K562 (cell line): ENCODE data around the gene TNFSF18. TPM values are rescaled to one million over a fixed set of nuclear protein-coding genes. Genes with fewer than 3 reads are reported as not detected.

Experiments
- ATAC-seq: fragments of 200-7000 bp; cut with Tn5 transposase; 3 replicates; pipeline ENCODE4 v1.9.1; 2020; ENCODE audit warnings: moderate library complexity
- BruUV-seq: library from RNA; stranded (reverse); fragments of 400-500 nt; replicated peaks from 2 replicates; lab custom pipeline; 2021; lab: Mats Ljungman, UMichigan
- CTCF ChIA-PET: fragments of 300-600 bp; formaldehyde crosslinking; extraction: SDS; loops from one replicate; lab custom pipeline; 2021; ENCODE audit warnings: low intra/inter-chr PET ratio; lab: Yijun Ruan, JAX
- POLR2A ChIA-PET: fragments of 300-600, 350-650 bp; sonication (Branson Sonifier 250); formaldehyde crosslinking; extraction: SDS; loops from one replicate; lab custom pipeline; 2021; ENCODE audit warnings: antibody characterized with exemption, inconsistent platforms; lab: Yijun Ruan, JAX
- DNase-seq, 4 experiments: peaks; one replicate each; pipeline versions ENCODE4 v3.0.0 to v3.0.0-alpha.2; 2011 to 2018; ENCODE audit warnings: low spot score in 3 of 4, mixed read lengths in 3 of 4; ENCODE audit errors: extremely low read depth in 1 of 4
- FAIRE-seq: peaks from 2 replicates; lab custom pipeline; 2011; peaks lifted over from hg19 to GRCh38; lab: Jason Lieb, UNC
- H2AFZ ChIP-seq: 2 replicates; pipeline ENCODE4 v1.6.0; 2011; ENCODE audit warnings: low read depth, low read length, control low read depth, inconsistent platforms
- H3K27ac ChIP-seq: fragments of 200-600 bp; 3 replicates; pipeline ENCODE4 v1.8.0; 2011; ENCODE audit warnings: low read depth, mild to moderate bottlenecking, control low read depth, inconsistent platforms, low read length, moderate library complexity, mixed read lengths; ENCODE audit errors: extremely low read depth
- H3K27me3 ChIP-seq, 2 experiments: fragments of 300-600 bp in 1 of 2; 2 replicates in 1 of 2; 3 replicates in 1 of 2; pipeline versions ENCODE4 v1.6.0 to v1.8.0; 2011; ENCODE audit warnings: inconsistent platforms in 2 of 2, low read length in 2 of 2, mild to moderate bottlenecking in 1 of 2, mixed read lengths in 1 of 2, moderate library complexity in 1 of 2; ENCODE audit not compliant: control insufficient read depth in 2 of 2, insufficient read depth in 2 of 2
- H3K36me3 ChIP-seq: fragments of 300-600 bp; 3 replicates; pipeline ENCODE4 v1.8.0; 2011; ENCODE audit warnings: mild to moderate bottlenecking, low read length, inconsistent platforms; ENCODE audit not compliant: control insufficient read depth, insufficient read depth
- H3K4me1 ChIP-seq, 2 experiments: fragments of 200-600 bp in 1 of 2; replicated peaks in 1 of 2; 2 replicates in 1 of 2; 3 replicates in 1 of 2; pipeline versions ENCODE4 v1.5.1 to v1.8.0; 2011; ENCODE audit warnings: inconsistent platforms in 2 of 2, low read length in 2 of 2, mild to moderate bottlenecking in 1 of 2, mixed read lengths in 1 of 2, moderate library complexity in 1 of 2; ENCODE audit not compliant: control insufficient read depth in 2 of 2, insufficient read depth in 2 of 2
- H3K4me2 ChIP-seq: 2 replicates; pipeline ENCODE4 v1.6.1; 2011; ENCODE audit warnings: low read length, control low read depth, inconsistent platforms, mixed read lengths; ENCODE audit not compliant: insufficient read depth
- H3K4me3 ChIP-seq: fragments of 200-600 bp; sonication (generic), shearing (Covaris generic); 2 replicates; pipeline ENCODE4 v1.5.1; 2016; ENCODE audit warnings: control low read depth, inconsistent platforms
- H3K79me2 ChIP-seq: fragments of 200-600 bp; 3 replicates; pipeline ENCODE4 v1.8.0; 2011; ENCODE audit warnings: low read length, inconsistent platforms; ENCODE audit not compliant: control insufficient read depth, insufficient read depth
- H3K9ac ChIP-seq, 2 experiments: 2 replicates each; pipeline versions ENCODE4 v1.6.0 to v1.6.1; 2011; ENCODE audit warnings: low read depth in 2 of 2, low read length in 2 of 2, control low read depth in 1 of 2, inconsistent platforms in 1 of 2, mild to moderate bottlenecking in 1 of 2, mixed read lengths in 1 of 2; ENCODE audit not compliant: insufficient read depth in 1 of 2
- H3K9me1 ChIP-seq: one replicate; pipeline ENCODE4 v1.6.0; 2011; ENCODE audit warnings: inconsistent platforms, mild to moderate bottlenecking, low read length, moderate library complexity; ENCODE audit not compliant: control insufficient read depth, insufficient read depth
- H3K9me3 ChIP-seq: replicated peaks from 2 replicates; pipeline ENCODE4 v1.5.1; 2011; ENCODE audit warnings: low read depth, low read length, inconsistent platforms; ENCODE audit not compliant: control insufficient read depth, insufficient read depth
- H4K20me1 ChIP-seq: replicated peaks from 2 replicates; pipeline ENCODE4 v1.6.1; 2011; ENCODE audit warnings: low read length, inconsistent platforms, mixed read lengths; ENCODE audit not compliant: control insufficient read depth, insufficient read depth
- FOSL1 ChIP-seq: fragments of 200-800 bp; sonication (Bioruptor generic); conservative IDR thresholded peaks from 2 replicates; pipeline ENCODE4 v1.6.1; 2016; ENCODE audit warnings: missing genetic modification characterization, missing compliant biosample characterization
- REST ChIP-seq, 2 experiments: fragments of 450-650 bp; formaldehyde crosslinking in 1 of 2; IDR thresholded peaks; 2 replicates each; pipeline versions ENCODE4 v1.4.0 to v1.6.1; 2014 to 2020; ENCODE audit warnings: mild to moderate bottlenecking in 2 of 2, borderline replicate concordance in 1 of 2, low read depth in 1 of 2
- WGBS: fragments of 100-300 bp; shearing (Covaris generic); methylation state at CpG from one replicate; pipeline ENCODE4 v1.1.6; 2016; ENCODE audit warnings: low coverage, mixed read lengths; ENCODE audit not compliant: insufficient coverage; ENCODE audit errors: missing lambda C conversion rate; 5-methylcytosine and 5-hydroxymethylcytosine counted together
- in situ Hi-C: fragments of 300-500 bp; cut with MboI; formaldehyde crosslinking; loops from 4 replicates; pipeline ENCODE4 v1.15.0; 2018; ENCODE audit warnings: inconsistent platforms, mixed read lengths
- intact Hi-C: fragments of 100-400 bp; cut with micrococcal nuclease; formaldehyde crosslinking; loops from 2 replicates; pipeline ENCODE4 v1.14.2; 2022
- polyA plus RNA-seq, 8 experiments: library from polyadenylated mRNA; depleted of rRNA in 4 of 8; stranded (reverse) in 5 of 8; unstranded in 3 of 8; fragments of >200 nt; fragmentation: Nextera tagmentation in 2 of 8; fragmentation: Illumina TruSeq in 1 of 8; extraction: Ambion mirVana in 2 of 8; extraction: Trizol in 1 of 8; gene quantifications; 2 replicates each; pipeline versions ENCODE4 v1.2.1 to v1.2.3, GENCODE V29; 2011 to 2014; ENCODE audit warnings: inconsistent platforms in 1 of 8, missing spikeins in 1 of 8
- total RNA-seq, 7 experiments: library from RNA; depleted of rRNA in 6 of 7; stranded (reverse); fragments of >200 nt in 6 of 7; fragmentation: Illumina TruSeq in 2 of 7; extraction: Trizol in 2 of 7; gene quantifications; 2 replicates each; pipeline versions ENCODE4 v1.2.1 to v1.2.3, GENCODE V29; 2011 to 2021; ENCODE audit warnings: low replicate concordance in 1 of 7

TNFSF18 gene
- total and polyA plus RNA-seq, 9 of the 15 experiments (the other 6 are each of a cell fraction or from before 2014, with no cell fraction given): not detected

- Histone ChIP-seq H3K36me3 (no peaks in the 10 kb centered on the region), H3K27ac (no peak overlapping the region), H3K27me3 (no peaks in the 10 kb centered on the region), H3K9me1 (no peaks in the 10 kb centered on the region), H3K79me2 (no peaks in the 10 kb centered on the region), H3K9me3 (no peaks in the 10 kb centered on the region), H3K9ac (no peak overlapping the region), H4K20me1 (no peaks in the 10 kb centered on the region), H3K4me3 (no peak overlapping the region), H2AFZ (no peak overlapping the region), H3K4me2 (no peak overlapping the region), H3K4me1 (no peaks in the 10 kb centered on the region)
- ChIA-PET POLR2A (interaction anchor here (0.7 kb wide), 1 partner anchor 233 kb away, joined by 3 read pairs; no protein-coding TSS in a partner anchor), CTCF (no interaction called here)
- in situ Hi-C loops: no loop called here
- no peak for DNase-seq
- TF ChIP-seq REST (IDR thresholded peaks at IDR 0.05; ENCODE audit: borderline replicate concordance) (no peak), REST (CRISPR knock-in tag; IDR thresholded peaks at IDR 0.05; ENCODE audit: low read depth) (no peak), FOSL1 (tag) (peak; percentile 53)
- ATAC-seq: no peak
- WGBS: 0% methylated on average over 2 of the region's 2 CpGs
- BruUV-seq: no TSS peak
- intact Hi-C loops: no loop called here
- no peak for FAIRE-seq
Observed at GRCh38 chr1:172997941-172998361, 52.8 kb downstream of the TNFSF18 start.
